Effector memory CD4-positive, alpha-beta T cell (primary cell): Measurements from ENCODE around the gene KRT3.

Experiments used
- DNase-seq, 3 donors: peaks; one replicate each; pipeline ENCODE4 v3.0.0-alpha.2; 2020
- H3K27ac ChIP-seq: 2 replicates; pipeline ENCODE4 v1.7.0; 2013; ENCODE audit warnings: mild to moderate bottlenecking, low read length, moderate library complexity; ENCODE audit not compliant: insufficient read depth, poor library complexity, severe bottlenecking
- H3K27me3 ChIP-seq: replicated peaks from 2 replicates; pipeline ENCODE4 v1.7.0; 2013; ENCODE audit warnings: mild to moderate bottlenecking, low read length; ENCODE audit not compliant: insufficient read depth, control insufficient read depth, poor library complexity, severe bottlenecking
- H3K36me3 ChIP-seq: 2 replicates; pipeline ENCODE4 v1.7.0; 2013; ENCODE audit warnings: mild to moderate bottlenecking, low read length, moderate library complexity; ENCODE audit not compliant: control insufficient read depth, insufficient read depth
- H3K4me1 ChIP-seq: 2 replicates; pipeline ENCODE4 v1.7.0; 2013; ENCODE audit warnings: low read length, mild to moderate bottlenecking; ENCODE audit not compliant: control insufficient read depth, insufficient read depth, poor library complexity, severe bottlenecking
- H3K4me3 ChIP-seq: 2 replicates; pipeline ENCODE4 v1.7.0; 2013; ENCODE audit warnings: low read length, low read depth, mild to moderate bottlenecking; ENCODE audit not compliant: insufficient read depth, poor library complexity, severe bottlenecking
- H3K9me3 ChIP-seq: 2 replicates; pipeline ENCODE4 v1.7.0; 2013; ENCODE audit warnings: mild to moderate bottlenecking, low read length, moderate library complexity; ENCODE audit not compliant: control insufficient read depth

The KRT3 gene

GRCh38 chr12:52771088-52771487, 24.8 kb downstream of the KRT3 start:
- DNase-seq, result no peak
- H3K36me3 ChIP-seq, result no peaks in the 10 kb centered on the region
- no peaks in the 10 kb centered on the region for H3K9me3 ChIP-seq
- no peaks in the 10 kb centered on the region for H3K4me1 ChIP-seq
- H3K27me3 ChIP-seq, result no peaks in the 10 kb centered on the region
- no peak overlapping the region for H3K27ac ChIP-seq
- no peak overlapping the region for H3K4me3 ChIP-seq

GRCh38 chr12:52769946-52770345, 26.0 kb downstream of the KRT3 start:
- Histone ChIP-seq H3K9me3 (no peaks in the 10 kb centered on the region), H3K4me3 (no peak overlapping the region), H3K27ac (no peak overlapping the region), H3K4me1 (no peaks in the 10 kb centered on the region), H3K36me3 (no peaks in the 10 kb centered on the region), H3K27me3 (no peaks in the 10 kb centered on the region)
- DNase-seq, result no peak

- H3K9me3 ChIP-seq, result no peaks in the 10 kb centered on the region
- no peak overlapping the region for H3K4me3 ChIP-seq
- no peaks in the 10 kb centered on the region for H3K36me3 ChIP-seq
- no peak for DNase-seq
- H3K27ac ChIP-seq, result no peak overlapping the region
- H3K4me1 ChIP-seq, result no peaks in the 10 kb centered on the region
- no peaks in the 10 kb centered on the region for H3K27me3 ChIP-seq
These were observed 26.6 kb downstream of the KRT3 start for GRCh38 chr12:52769354-52769753.

GRCh38 chr12:52768479-52769200, 27.3 kb downstream of the KRT3 start:
- no peaks in the 10 kb centered on the region for H3K9me3 ChIP-seq
- no peaks in the 10 kb centered on the region for H3K36me3 ChIP-seq
- no peak overlapping the region for H3K4me3 ChIP-seq
- no peak overlapping the region for H3K27ac ChIP-seq
- no peaks in the 10 kb centered on the region for H3K27me3 ChIP-seq
- DNase-seq, result no peak
- H3K4me1 ChIP-seq, result no peaks in the 10 kb centered on the region

GRCh38 chr12:52767427-52767826, 28.5 kb downstream of the KRT3 start:
- no peaks in the 10 kb centered on the region for H3K27me3 ChIP-seq
- H3K4me3 ChIP-seq, result no peak overlapping the region
- no peak overlapping the region for H3K27ac ChIP-seq
- no peak for DNase-seq
- no peaks in the 10 kb centered on the region for H3K36me3 ChIP-seq
- H3K4me1 ChIP-seq, result no peaks in the 10 kb centered on the region
- no peaks in the 10 kb centered on the region for H3K9me3 ChIP-seq

- Histone ChIP-seq H3K9me3 (no peaks in the 10 kb centered on the region), H3K27me3 (no peaks in the 10 kb centered on the region), H3K4me1 (no peaks in the 10 kb centered on the region), H3K36me3 (no peaks in the 10 kb centered on the region), H3K27ac (no peak overlapping the region), H3K4me3 (no peak overlapping the region)
- no peak for DNase-seq
These were observed 28.9 kb downstream of the KRT3 start for GRCh38 chr12:52767020-52767379.

- no peaks in the 10 kb centered on the region for H3K4me1 ChIP-seq
- H3K27ac ChIP-seq, result no peak overlapping the region
- H3K27me3 ChIP-seq, result no peaks in the 10 kb centered on the region
- no peaks in the 10 kb centered on the region for H3K9me3 ChIP-seq
- no peak for DNase-seq
- H3K4me3 ChIP-seq, result no peak overlapping the region
- no peaks in the 10 kb centered on the region for H3K36me3 ChIP-seq
These were observed 29.4 kb downstream of the KRT3 start for GRCh38 chr12:52766351-52767019.

- Histone ChIP-seq H3K4me1 (no peaks in the 10 kb centered on the region), H3K27me3 (no peaks in the 10 kb centered on the region), H3K9me3 (no peaks in the 10 kb centered on the region), H3K4me3 (no peak overlapping the region), H3K27ac (no peak overlapping the region), H3K36me3 (no peaks in the 10 kb centered on the region)
- DNase-seq, result no peak
These were observed 30.2 kb downstream of the KRT3 start for GRCh38 chr12:52765702-52766101.

GRCh38 chr12:52763991-52764390, 31.9 kb downstream of the KRT3 start:
- H3K9me3 ChIP-seq, result no peaks in the 10 kb centered on the region
- DNase-seq, result no peak
- H3K27me3 ChIP-seq, result no peaks in the 10 kb centered on the region
- no peak overlapping the region for H3K4me3 ChIP-seq
- no peaks in the 10 kb centered on the region for H3K36me3 ChIP-seq
- H3K27ac ChIP-seq, result no peak overlapping the region
- no peaks in the 10 kb centered on the region for H3K4me1 ChIP-seq

GRCh38 chr12:52763036-52763659, 32.8 kb downstream of the KRT3 start:
- Histone ChIP-seq H3K4me3 (no peak overlapping the region), H3K9me3 (no peaks in the 10 kb centered on the region), H3K36me3 (no peaks in the 10 kb centered on the region), H3K4me1 (no peaks in the 10 kb centered on the region), H3K27me3 (no peaks in the 10 kb centered on the region), H3K27ac (no peak overlapping the region)
- no peak for DNase-seq
